ENCODE data around the gene PEPD.
"Not testable (repeated sequence)": the region's sequence is repeated elsewhere in the genome, so short reads cannot be mapped to it uniquely, and the experiment has no call there.

Gene PEPD

DNA sequence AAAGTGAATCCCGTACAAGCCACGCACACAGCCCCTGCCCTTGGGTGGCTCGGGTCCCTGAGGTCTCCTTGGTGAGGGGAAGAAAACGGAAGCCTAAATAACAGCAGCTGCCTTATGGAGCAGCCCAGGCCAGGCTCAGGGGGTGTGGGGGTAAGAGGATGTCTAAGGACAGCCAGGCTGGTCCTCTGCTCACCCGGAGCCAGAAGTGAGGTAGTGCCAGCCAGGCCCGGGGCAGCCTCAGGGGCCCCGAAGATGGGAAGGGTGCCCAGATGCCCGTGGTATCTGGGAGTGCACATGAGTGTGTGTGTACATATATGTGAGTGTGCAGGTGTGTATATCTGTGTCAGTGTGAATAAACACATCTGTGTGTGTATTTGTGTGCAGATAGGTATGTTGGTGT, 38.4 kb upstream of the PEPD start:
- no peak for TF ChIP-seq CTCF (conservative IDR thresholded peaks at IDR 0.05; ENCODE audit: low read depth, low read length)
- no peak overlapping the region for H3K4me3 ChIP-seq (ENCODE audit: low read length)
- DNase-seq (ENCODE audit: low read depth) = no peak

DNA sequence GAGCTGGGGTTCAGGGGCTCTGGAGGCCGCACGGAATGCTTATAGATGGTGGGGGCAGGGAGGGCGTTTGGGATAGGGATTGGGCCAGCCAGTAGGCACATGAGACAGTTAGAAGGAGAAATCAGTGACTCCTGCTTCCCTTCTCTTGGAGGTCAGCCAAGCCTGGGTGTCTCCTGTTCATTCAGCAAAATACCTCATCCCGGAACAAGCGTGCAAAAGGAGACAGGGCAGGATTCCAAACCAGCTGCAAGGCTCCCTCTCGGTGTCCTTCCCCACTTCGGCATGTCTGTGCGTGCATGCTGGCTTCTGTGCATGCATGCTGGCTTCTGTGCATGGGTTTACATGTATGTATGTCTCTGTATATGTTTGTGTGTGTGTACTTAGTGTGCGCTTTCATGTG, 37.3 kb upstream of the PEPD start:
- H3K4me3 ChIP-seq (ENCODE audit: low read length) = no peak overlapping the region
- no peak for TF ChIP-seq CTCF (conservative IDR thresholded peaks at IDR 0.05; ENCODE audit: low read depth, low read length)
- no peak for DNase-seq (ENCODE audit: low read depth)

- no peak for DNase-seq (ENCODE audit: low read depth)
- H3K4me3 ChIP-seq (ENCODE audit: low read length) = no peak overlapping the region
- no peak for TF ChIP-seq CTCF (conservative IDR thresholded peaks at IDR 0.05; ENCODE audit: low read depth, low read length)
Observed at GRCh38 chr19:33558151-33558550, 36.6 kb upstream of the PEPD start.

GRCh38 chr19:33557720-33558119, 36.1 kb upstream of the PEPD start:
- no peak for TF ChIP-seq CTCF (conservative IDR thresholded peaks at IDR 0.05; ENCODE audit: low read depth, low read length)
- H3K4me3 ChIP-seq (ENCODE audit: low read length) = no peak overlapping the region

DNA sequence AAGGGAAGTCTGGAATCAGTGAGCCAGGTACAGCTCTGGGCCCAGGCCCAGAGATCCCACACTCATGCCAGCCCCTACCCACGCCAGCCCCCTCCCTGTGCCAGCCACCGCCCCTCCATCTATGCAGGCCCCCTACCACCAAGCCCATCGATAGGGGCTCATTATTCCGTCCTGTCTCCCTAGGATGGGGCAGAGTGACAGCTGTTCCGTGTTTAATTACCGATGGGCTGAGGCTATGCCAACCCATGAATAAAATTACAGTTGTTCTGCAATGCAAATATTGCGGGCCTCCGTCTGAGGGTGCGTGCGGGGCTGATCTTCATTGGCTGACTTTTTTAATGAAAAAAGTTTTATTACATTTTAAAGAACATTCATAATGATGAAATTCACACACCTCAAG, 35.6 kb upstream of the PEPD start:
- no peak overlapping the region for H3K4me3 ChIP-seq (ENCODE audit: low read length)
- no peak for TF ChIP-seq CTCF (conservative IDR thresholded peaks at IDR 0.05; ENCODE audit: low read depth, low read length)
- DNase-seq (ENCODE audit: low read depth) = no peak

More at GRCh38 chr19:33557720-33558119, 36.1 kb upstream of the PEPD start:
- DNase-seq (ENCODE audit: low read depth) = no peak

DNA sequence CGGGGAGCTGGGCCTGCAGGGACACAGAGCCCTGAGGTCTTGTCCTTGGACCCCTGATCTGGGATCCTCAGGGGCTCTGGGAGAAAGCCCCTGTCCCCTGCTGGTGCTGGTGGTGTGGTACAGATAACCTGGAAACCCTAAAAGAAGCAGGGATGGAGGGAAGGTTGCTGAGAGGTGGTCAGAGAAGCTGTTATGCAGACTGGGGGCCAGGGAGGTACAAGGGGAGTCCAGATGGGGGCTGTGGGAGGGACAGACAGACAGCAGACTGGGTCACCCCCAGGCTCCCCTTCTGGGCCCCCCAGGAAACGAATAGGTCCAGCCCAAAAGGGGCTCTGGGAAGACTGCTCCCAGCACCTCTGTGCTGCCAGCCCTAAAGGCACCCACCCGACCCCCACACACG, 34.7 kb upstream of the PEPD start:
- TF ChIP-seq CTCF (conservative IDR thresholded peaks at IDR 0.05; ENCODE audit: low read depth, low read length) = no peak
- H3K4me3 ChIP-seq (ENCODE audit: low read length) = no peak overlapping the region
- DNase-seq (ENCODE audit: low read depth) = no peak

GRCh38 chr19:33555726-33556125, 34.1 kb upstream of the PEPD start:
- DNase-seq (ENCODE audit: low read depth); H3K4me3 ChIP-seq (ENCODE audit: low read length): not testable (repeated sequence)

- no peak for DNase-seq (ENCODE audit: low read depth)
- no peak overlapping the region for H3K4me3 ChIP-seq (ENCODE audit: low read length)
- no peak for TF ChIP-seq CTCF (conservative IDR thresholded peaks at IDR 0.05; ENCODE audit: low read depth, low read length)
Observed at GRCh38 chr19:33554821-33555220, 33.2 kb upstream of the PEPD start.
